HG02678 (cell line): Measurements from ENCODE around the gene PRMT5.
A peak's percentile ranks its signal among the peaks of the same experiment; 100 is the strongest.
"Not testable (repeated sequence)": the region's sequence is repeated elsewhere in the genome, so short reads cannot be mapped to it uniquely, and the experiment has no call there.

Experiments used
- ATAC-seq: cut with Tn5 transposase; IDR thresholded peaks from one replicate; pipeline ENCODE4 v1.9.1; 2021; ENCODE audit warnings: mild to moderate bottlenecking, moderate library complexity; ENCODE audit not compliant: unreplicated experiment

The PRMT5 gene

GRCh38 chr14:22929104-22929960, at the start of gene PRMT5:
Gene PRMT5 (minus strand): TSS chr14:22929376. CDS start chr14:22929361, 15 bp downstream.
- peak; percentile 94 for ATAC-seq

GRCh38 chr14:22978487-22978837, 49.3 kb upstream of the PRMT5 start:
- no peak for ATAC-seq

- no peak for ATAC-seq
These were observed 48.7 kb upstream of the PRMT5 start for GRCh38 chr14:22977684-22978486.

- ATAC-seq, result no peak
These were observed 48.2 kb upstream of the PRMT5 start for GRCh38 chr14:22977434-22977683.

- no peak for ATAC-seq
These were observed 47.7 kb upstream of the PRMT5 start for GRCh38 chr14:22976620-22977433.

- no peak for ATAC-seq
These were observed 45.5 kb upstream of the PRMT5 start for GRCh38 chr14:22974530-22975313.

- ATAC-seq, result no peak
These were observed 44.2 kb upstream of the PRMT5 start for GRCh38 chr14:22973217-22974032.

- no peak for ATAC-seq
These were observed 43.2 kb upstream of the PRMT5 start for GRCh38 chr14:22972313-22972930.

- ATAC-seq, result no peak
These were observed 42.0 kb upstream of the PRMT5 start for GRCh38 chr14:22971152-22971551.

GRCh38 chr14:22966783-22967269, 37.6 kb upstream of the PRMT5 start:
- ATAC-seq, result no peak

- ATAC-seq, result not testable (repeated sequence)
These were observed 37.0 kb upstream of the PRMT5 start for GRCh38 chr14:22965916-22966782.

GRCh38 chr14:22962061-22962676, 33.0 kb upstream of the PRMT5 start:
- no peak for ATAC-seq

GRCh38 chr14:22955702-22956569, 26.8 kb upstream of the PRMT5 start:
- ATAC-seq, result no peak

GRCh38 chr14:22952418-22952817, 23.2 kb upstream of the PRMT5 start:
- no peak for ATAC-seq

- not testable (repeated sequence) for ATAC-seq
These were observed 22.6 kb upstream of the PRMT5 start for GRCh38 chr14:22951795-22952194.

- no peak for ATAC-seq
These were observed 16.5 kb upstream of the PRMT5 start for GRCh38 chr14:22945642-22946041.

- ATAC-seq, result no peak
These were observed 10.5 kb upstream of the PRMT5 start for GRCh38 chr14:22939684-22940083.
